Astrocyte (in vitro differentiated cells and primary cell): Measurements from ENCODE around the gene PRKAR2A.

Experiments
- EZH2 ChIP-seq: IDR thresholded peaks from 2 replicates; pipeline ENCODE4 v1.6.1; 2012; ENCODE audit warnings: mild to moderate bottlenecking, low read length, inconsistent platforms; ENCODE audit not compliant: insufficient read depth
- TF ChIP-seq, protein P1 (sequence below): IDR thresholded peaks from 2 replicates; pipeline ENCODE4 v1.5.1; 2011; ENCODE audit warnings: low read depth, mild to moderate bottlenecking, inconsistent platforms, low read length, moderate library complexity; ENCODE audit not compliant: insufficient read depth

DNA sequence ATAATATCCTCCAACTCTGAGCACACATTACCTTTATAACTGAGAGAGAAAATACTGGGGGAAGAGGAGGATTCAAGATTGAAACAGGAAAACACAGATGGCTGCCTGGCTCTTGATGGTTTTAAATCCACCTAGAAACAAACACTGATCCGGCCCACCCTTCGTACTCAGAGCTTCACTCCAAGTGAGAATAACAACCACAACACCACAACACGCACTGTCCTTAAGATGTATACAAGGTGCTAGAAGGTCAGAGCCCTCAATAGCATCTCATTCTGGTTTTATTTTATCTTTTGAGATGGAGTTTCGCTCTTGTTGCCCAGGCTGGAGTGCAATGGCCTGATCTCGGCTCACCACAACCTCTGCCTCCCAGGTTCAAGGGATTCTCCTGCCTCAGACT lies 140.5 kb downstream of the PRKAR2A start:
- TF ChIP-seq, protein P1, sequence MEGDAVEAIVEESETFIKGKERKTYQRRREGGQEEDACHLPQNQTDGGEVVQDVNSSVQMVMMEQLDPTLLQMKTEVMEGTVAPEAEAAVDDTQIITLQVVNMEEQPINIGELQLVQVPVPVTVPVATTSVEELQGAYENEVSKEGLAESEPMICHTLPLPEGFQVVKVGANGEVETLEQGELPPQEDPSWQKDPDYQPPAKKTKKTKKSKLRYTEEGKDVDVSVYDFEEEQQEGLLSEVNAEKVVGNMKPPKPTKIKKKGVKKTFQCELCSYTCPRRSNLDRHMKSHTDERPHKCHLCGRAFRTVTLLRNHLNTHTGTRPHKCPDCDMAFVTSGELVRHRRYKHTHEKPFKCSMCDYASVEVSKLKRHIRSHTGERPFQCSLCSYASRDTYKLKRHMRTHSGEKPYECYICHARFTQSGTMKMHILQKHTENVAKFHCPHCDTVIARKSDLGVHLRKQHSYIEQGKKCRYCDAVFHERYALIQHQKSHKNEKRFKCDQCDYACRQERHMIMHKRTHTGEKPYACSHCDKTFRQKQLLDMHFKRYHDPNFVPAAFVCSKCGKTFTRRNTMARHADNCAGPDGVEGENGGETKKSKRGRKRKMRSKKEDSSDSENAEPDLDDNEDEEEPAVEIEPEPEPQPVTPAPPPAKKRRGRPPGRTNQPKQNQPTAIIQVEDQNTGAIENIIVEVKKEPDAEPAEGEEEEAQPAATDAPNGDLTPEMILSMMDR, result no peak
- no peak for TF ChIP-seq EZH2
